ENCODE results near the gene KIFC1.

DNA sequence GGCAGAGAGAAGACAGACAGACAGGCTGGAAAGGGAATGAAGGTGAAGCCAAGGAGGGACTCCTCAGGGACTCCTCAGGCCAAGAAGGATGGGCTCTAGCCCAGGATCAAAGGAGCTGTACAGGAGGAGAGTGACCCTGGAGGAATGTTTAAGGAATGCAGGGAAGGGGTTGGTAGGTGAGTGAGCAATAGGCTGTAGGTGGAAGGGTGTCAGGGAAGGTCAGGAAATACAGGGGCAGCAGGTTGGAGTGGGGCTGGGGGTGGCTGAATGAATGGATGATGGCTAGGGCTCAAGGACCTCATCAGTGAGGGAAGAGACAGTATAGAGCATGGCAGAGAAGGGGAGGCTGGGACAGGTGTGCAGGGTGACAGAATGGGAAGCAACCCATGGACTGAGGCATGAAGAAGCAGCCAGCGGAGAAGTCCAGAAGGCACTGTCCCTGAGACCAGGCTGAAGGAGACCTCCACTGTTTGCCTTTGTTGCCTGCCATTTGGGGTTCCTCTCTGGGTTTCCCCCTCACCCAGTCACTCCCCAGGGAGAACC is 41.4 kb downstream of the KIFC1 start:
- TF ChIP-seq POLR2A (IDR thresholded peaks at IDR 0.05), result no peak
- TF ChIP-seq, protein P1, sequence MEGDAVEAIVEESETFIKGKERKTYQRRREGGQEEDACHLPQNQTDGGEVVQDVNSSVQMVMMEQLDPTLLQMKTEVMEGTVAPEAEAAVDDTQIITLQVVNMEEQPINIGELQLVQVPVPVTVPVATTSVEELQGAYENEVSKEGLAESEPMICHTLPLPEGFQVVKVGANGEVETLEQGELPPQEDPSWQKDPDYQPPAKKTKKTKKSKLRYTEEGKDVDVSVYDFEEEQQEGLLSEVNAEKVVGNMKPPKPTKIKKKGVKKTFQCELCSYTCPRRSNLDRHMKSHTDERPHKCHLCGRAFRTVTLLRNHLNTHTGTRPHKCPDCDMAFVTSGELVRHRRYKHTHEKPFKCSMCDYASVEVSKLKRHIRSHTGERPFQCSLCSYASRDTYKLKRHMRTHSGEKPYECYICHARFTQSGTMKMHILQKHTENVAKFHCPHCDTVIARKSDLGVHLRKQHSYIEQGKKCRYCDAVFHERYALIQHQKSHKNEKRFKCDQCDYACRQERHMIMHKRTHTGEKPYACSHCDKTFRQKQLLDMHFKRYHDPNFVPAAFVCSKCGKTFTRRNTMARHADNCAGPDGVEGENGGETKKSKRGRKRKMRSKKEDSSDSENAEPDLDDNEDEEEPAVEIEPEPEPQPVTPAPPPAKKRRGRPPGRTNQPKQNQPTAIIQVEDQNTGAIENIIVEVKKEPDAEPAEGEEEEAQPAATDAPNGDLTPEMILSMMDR (IDR thresholded peaks at IDR 0.05 in 4 of 5, conservative IDR thresholded peaks at IDR 0.05 in 1 of 5), result no peak

All from gastrocnemius medialis (tissue), 4 donors.